H1 (cell line): Measurements from ENCODE around the gene NRXN2.

Source experiments
- CTCF ChIP-seq, 3 experiments: IDR thresholded peaks; 1 replicate in 2 of 3; 2 replicates in 1 of 3; pipeline versions ENCODE4 v1.5.1 to v1.6.1; 2011; ENCODE audit warnings: low read length in 3 of 3, mild to moderate bottlenecking in 3 of 3, inconsistent platforms in 2 of 3, low read depth in 1 of 3, moderate library complexity in 1 of 3; ENCODE audit not compliant: insufficient read depth in 1 of 3; ENCODE audit errors: control extremely low read depth in 1 of 3
- EGR1 ChIP-seq: IDR thresholded peaks from 2 replicates; pipeline ENCODE4 v1.6.1; 2011; ENCODE audit warnings: low read depth, low read length, borderline replicate concordance
- GABPA ChIP-seq: IDR thresholded peaks from 2 replicates; pipeline ENCODE4 v1.6.1; 2011; ENCODE audit warnings: mild to moderate bottlenecking, low read length, moderate library complexity, borderline replicate concordance; ENCODE audit not compliant: insufficient read depth
- KDM1A ChIP-seq: fragments of 200-600, 300-600 bp; sonication (generic); IDR thresholded peaks from 2 replicates; pipeline ENCODE4 v1.7.1; 2016; ENCODE audit warnings: mild to moderate bottlenecking, low read length, borderline replicate concordance
- POLR2AphosphoS5 ChIP-seq: IDR thresholded peaks from 2 replicates; pipeline ENCODE4 v1.6.1; 2011; ENCODE audit warnings: low read depth, low read length
- SIN3A ChIP-seq, 2 experiments: IDR thresholded peaks in 1 of 2; conservative IDR thresholded peaks in 1 of 2; 2 replicates each; pipeline ENCODE4 v1.6.1; 2011 to 2012; ENCODE audit warnings: low read length in 2 of 2, improper control_type of control experiment in 1 of 2, low read depth in 1 of 2, mild to moderate bottlenecking in 1 of 2
- TF ChIP-seq, protein P1 (sequence below): IDR thresholded peaks from 2 replicates; pipeline ENCODE4 v1.6.1; 2011; ENCODE audit warnings: low read length, improper control_type of control experiment
- TF ChIP-seq, protein P2 (sequence below): IDR thresholded peaks from 2 replicates; pipeline ENCODE4 v1.6.1; 2011; ENCODE audit warnings: low read depth, mild to moderate bottlenecking, low read length; ENCODE audit not compliant: insufficient read depth

- TF ChIP-seq KDM1A (no peak), CTCF (IDR thresholded peaks at IDR 0.05; ENCODE audit: control extremely low read depth in 1 of 3, insufficient read depth in 1 of 3, low read depth in 1 of 3, low read length in 3 of 3) (no peak), GABPA (no peak), POLR2AphosphoS5 (no peak), SIN3A (conservative IDR thresholded peaks at IDR 0.05 in 1 of 2, IDR thresholded peaks at IDR 0.05 in 1 of 2; ENCODE audit: low read depth in 1 of 2, low read length in 2 of 2) (no peak), EGR1 (no peak)
- TF ChIP-seq, protein P1, sequence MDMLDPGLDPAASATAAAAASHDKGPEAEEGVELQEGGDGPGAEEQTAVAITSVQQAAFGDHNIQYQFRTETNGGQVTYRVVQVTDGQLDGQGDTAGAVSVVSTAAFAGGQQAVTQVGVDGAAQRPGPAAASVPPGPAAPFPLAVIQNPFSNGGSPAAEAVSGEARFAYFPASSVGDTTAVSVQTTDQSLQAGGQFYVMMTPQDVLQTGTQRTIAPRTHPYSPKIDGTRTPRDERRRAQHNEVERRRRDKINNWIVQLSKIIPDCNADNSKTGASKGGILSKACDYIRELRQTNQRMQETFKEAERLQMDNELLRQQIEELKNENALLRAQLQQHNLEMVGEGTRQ = no peak
- TF ChIP-seq, protein P2, sequence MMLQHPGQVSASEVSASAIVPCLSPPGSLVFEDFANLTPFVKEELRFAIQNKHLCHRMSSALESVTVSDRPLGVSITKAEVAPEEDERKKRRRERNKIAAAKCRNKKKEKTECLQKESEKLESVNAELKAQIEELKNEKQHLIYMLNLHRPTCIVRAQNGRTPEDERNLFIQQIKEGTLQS = no peak
Measured at GRCh38 chr11:64764753-64765152, 41.8 kb upstream of the NRXN2 start.
